Measurements from ENCODE around the gene GPR68.

DNA sequence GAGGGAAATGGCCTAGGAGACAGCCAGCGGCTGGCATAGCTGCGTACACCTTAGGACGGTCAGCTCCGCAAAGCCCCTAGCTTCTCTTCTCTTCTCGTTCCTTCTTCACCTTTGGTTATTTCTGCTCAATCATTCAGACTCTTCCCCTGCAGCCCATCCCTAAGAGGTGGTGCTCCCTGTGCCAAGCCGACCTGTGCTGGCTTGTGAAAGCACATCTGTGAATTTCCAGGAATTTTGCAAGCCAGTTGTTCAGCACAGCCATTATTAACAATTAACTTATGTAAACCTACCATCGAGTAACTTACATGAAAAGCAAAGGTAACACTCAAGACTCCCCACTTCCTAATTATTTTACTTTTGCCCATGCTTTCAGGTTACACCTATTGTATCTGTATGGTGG is 20.9 kb upstream of the GPR68 start:
- no peak for TF ChIP-seq RAD21 (conservative IDR thresholded peaks at IDR 0.05)
- TF ChIP-seq, protein P1, sequence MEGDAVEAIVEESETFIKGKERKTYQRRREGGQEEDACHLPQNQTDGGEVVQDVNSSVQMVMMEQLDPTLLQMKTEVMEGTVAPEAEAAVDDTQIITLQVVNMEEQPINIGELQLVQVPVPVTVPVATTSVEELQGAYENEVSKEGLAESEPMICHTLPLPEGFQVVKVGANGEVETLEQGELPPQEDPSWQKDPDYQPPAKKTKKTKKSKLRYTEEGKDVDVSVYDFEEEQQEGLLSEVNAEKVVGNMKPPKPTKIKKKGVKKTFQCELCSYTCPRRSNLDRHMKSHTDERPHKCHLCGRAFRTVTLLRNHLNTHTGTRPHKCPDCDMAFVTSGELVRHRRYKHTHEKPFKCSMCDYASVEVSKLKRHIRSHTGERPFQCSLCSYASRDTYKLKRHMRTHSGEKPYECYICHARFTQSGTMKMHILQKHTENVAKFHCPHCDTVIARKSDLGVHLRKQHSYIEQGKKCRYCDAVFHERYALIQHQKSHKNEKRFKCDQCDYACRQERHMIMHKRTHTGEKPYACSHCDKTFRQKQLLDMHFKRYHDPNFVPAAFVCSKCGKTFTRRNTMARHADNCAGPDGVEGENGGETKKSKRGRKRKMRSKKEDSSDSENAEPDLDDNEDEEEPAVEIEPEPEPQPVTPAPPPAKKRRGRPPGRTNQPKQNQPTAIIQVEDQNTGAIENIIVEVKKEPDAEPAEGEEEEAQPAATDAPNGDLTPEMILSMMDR (IDR thresholded peaks at IDR 0.05; ENCODE audit: poor library complexity, severe bottlenecking): no peak

Data from neural cell (in vitro differentiated cells).